ENCODE data around the gene BMP6.

- TF ChIP-seq POLR2A (IDR thresholded peaks at IDR 0.05) (no peak), CTCF (IDR thresholded peaks at IDR 0.05) (no peak), POLR2AphosphoS5 (IDR thresholded peaks at IDR 0.05) (no peak)
These were observed 29.8 kb upstream of the BMP6 start for GRCh38 chr6:7696061-7696460.
